Psoas muscle (tissue), 8 donors: Measurements from ENCODE around the gene TMTC2. TPM values are rescaled to one million over a fixed set of nuclear protein-coding genes. Genes with fewer than 3 reads are reported as not detected.

Experiments used
- ATAC-seq, 4 donors: fragments of 200-7000 bp; cut with Tn5 transposase; one replicate each; pipeline ENCODE4 v1.9.1; 2020; ENCODE audit warnings: moderate library complexity in 3 of 4, mild to moderate bottlenecking in 2 of 4
- DNase-seq, 2 donors: peaks; one replicate each; pipeline ENCODE4 v3.0.0-alpha.2; 2020
- H3K27ac ChIP-seq: fragments of 200-600 bp; one replicate; pipeline ENCODE4 v1.8.0; 2022
- H3K27me3 ChIP-seq, 3 donors: fragments of 200-600 bp in 1 of 3; one replicate each; pipeline versions ENCODE4 v1.6.1 to v1.8.0; 2013 to 2022; ENCODE audit warnings: low read length in 2 of 3, mild to moderate bottlenecking in 2 of 3, moderate library complexity in 1 of 3; ENCODE audit not compliant: insufficient read depth in 3 of 3
- H3K36me3 ChIP-seq, 2 donors: fragments of 200-600 bp in 1 of 2; one replicate each; pipeline versions ENCODE4 v1.6.1 to v1.8.0; 2013 to 2022; ENCODE audit warnings: low read depth in 1 of 2, mild to moderate bottlenecking in 1 of 2, moderate library complexity in 1 of 2; ENCODE audit not compliant: insufficient read depth in 1 of 2
- H3K4me1 ChIP-seq: fragments of 200-600 bp; one replicate; pipeline ENCODE4 v1.8.0; 2022
- H3K4me3 ChIP-seq: fragments of 200-600 bp; one replicate; pipeline ENCODE4 v1.8.0; 2022; ENCODE audit warnings: mild to moderate bottlenecking
- H3K9me3 ChIP-seq: fragments of 200-600 bp; one replicate; pipeline ENCODE4 v1.8.0; 2022
- WGBS, 3 donors: extraction: QIAGEN DNeasy Blood & Tissue Kit; methylation state at CpG; one replicate each; pipeline versions ENCODE4 v1.1.6 to v1.1.7; 2013; 5-methylcytosine and 5-hydroxymethylcytosine counted together
- intact Hi-C, 2 donors: fragments of 100-400 bp; cut with DNase I; formaldehyde crosslinking; loops; one replicate each; pipeline versions ENCODE4 v1.11.0 to v1.14.2; 2022
- polyA plus RNA-seq, 3 donors: library from polyadenylated mRNA; stranded (reverse); fragments of 200-250 nt; gene quantifications; one replicate each; pipeline ENCODE4 v1.2.3, GENCODE V29; 2013
- total RNA-seq, 4 donors: library from RNA; stranded (reverse); fragmentation: NEBNext Ultra II Directional in 2 of 4; extraction: Animal tissue kit (Norgen Biotek cat#: 25700) in 2 of 4; gene quantifications; one replicate each; pipeline versions ENCODE4 v1.2.1 to v1.2.4, GENCODE V29; 2021 to 2023
- TF ChIP-seq, protein P1 (sequence below): fragments of 200-600 bp; IDR thresholded peaks from one replicate; pipeline ENCODE4 v1.8.0; 2022; ENCODE audit warnings: antibody characterized with exemption
- donor health status: healthy with polysubstance abuse.
- donor health status: DM: no; HTN: no; CAD: no; lungs with moderate emphysema.
- donor health status: Bipolar disorder and iron deficiency.
- donor health status: healthy.
- donor health status: DM: yes; HTN: yes; CAD: no.
- donor health status: DM: no; HTN: no; CAD: no.
- donor health status: DM: no; HTN: no; CAD: no.
- donor health status: DM: yes; HTN: yes; CAD: no.

Gene TMTC2
- total and polyA plus RNA-seq, 7 donors, result 0.85 to 2.7 (median 1.8) TPM

DNA sequence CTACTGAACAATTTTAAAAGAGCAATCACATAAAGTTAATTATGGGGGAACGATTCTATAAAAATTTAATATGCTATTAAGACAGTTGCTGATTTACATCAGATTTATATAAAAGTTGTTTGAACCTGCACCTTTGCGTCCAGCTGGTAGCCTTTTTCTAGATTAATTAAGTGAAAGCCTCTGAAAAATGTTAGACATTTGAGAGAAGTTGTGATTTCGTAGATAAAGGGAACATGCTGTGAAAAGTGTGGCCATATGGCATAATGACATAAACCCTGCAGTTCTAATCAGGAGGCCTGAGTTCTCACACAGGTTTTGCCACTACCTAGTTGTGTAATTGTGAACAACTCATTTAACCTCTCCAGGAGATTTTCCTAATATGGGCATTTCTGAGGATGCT, 187.2 kb downstream of the TMTC2 start:
- no peaks in the 10 kb centered on the region for H3K4me1 ChIP-seq
- no peak for ATAC-seq
- no peak for DNase-seq
- no peaks in the 10 kb centered on the region for H3K36me3 ChIP-seq
- no peak overlapping the region for H3K27ac ChIP-seq
- intact Hi-C loops, result no loop called here
- TF ChIP-seq, protein P1, sequence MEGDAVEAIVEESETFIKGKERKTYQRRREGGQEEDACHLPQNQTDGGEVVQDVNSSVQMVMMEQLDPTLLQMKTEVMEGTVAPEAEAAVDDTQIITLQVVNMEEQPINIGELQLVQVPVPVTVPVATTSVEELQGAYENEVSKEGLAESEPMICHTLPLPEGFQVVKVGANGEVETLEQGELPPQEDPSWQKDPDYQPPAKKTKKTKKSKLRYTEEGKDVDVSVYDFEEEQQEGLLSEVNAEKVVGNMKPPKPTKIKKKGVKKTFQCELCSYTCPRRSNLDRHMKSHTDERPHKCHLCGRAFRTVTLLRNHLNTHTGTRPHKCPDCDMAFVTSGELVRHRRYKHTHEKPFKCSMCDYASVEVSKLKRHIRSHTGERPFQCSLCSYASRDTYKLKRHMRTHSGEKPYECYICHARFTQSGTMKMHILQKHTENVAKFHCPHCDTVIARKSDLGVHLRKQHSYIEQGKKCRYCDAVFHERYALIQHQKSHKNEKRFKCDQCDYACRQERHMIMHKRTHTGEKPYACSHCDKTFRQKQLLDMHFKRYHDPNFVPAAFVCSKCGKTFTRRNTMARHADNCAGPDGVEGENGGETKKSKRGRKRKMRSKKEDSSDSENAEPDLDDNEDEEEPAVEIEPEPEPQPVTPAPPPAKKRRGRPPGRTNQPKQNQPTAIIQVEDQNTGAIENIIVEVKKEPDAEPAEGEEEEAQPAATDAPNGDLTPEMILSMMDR, result no peak
- no peak overlapping the region for H3K4me3 ChIP-seq
- no peaks in the 10 kb centered on the region for H3K9me3 ChIP-seq
- no peaks in the 10 kb centered on the region for H3K27me3 ChIP-seq
- WGBS, 3 donors, result 83 to 91% (median 90%) methylated on average over 3 of the region's 3 CpGs

DNA sequence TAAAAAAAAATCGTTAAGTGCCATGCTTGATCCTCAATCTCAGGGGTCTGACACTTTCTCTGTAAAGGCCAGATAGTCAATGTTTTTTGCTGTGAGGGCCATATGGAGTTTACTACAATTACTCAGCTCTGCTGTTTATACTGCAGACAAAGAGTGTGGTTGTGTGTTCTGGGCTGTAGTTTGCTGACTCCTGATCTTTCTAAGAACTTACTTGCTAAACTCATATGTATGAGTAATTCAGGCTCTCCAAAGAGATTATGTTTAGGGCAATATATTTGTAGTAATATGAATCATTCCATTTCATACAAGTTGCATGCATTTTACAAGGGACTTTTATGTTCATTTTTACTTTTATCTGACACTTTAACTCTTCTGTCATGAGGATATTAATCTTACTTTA, 188.2 kb downstream of the TMTC2 start:
- H3K27ac ChIP-seq, result no peak overlapping the region
- WGBS, 3 donors, result 83 to 87% (median 85%) methylated on average over 1 of the region's 1 CpG
- intact Hi-C loops, result no loop called here

DNA sequence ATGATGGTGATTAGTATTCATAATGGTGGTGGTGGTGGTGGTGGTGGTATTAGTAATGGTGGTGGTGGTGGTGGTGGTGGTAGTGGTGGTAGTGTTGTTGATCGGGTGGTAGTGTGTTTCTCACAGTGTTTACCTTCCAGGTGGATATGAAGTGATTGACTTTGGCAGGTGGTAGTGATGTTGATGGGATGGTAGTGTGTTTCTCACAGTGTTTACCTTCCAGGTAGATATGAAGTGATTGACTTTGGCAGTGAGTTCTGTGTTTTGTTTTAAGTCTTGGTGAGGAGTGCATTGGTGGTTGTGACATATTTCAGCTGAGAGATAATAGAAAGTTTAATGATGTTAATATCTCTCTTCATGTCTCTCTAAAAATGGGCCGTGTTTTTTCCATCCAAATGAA, 189.4 kb downstream of the TMTC2 start:
- no peak for ATAC-seq
- intact Hi-C loops, result no loop called here
- Histone ChIP-seq H3K9me3 (no peaks in the 10 kb centered on the region), H3K27me3 (no peaks in the 10 kb centered on the region), H3K36me3 (no peaks in the 10 kb centered on the region), H3K4me1 (no peaks in the 10 kb centered on the region), H3K27ac (no peak overlapping the region), H3K4me3 (no peak overlapping the region)
- DNase-seq, result no peak
- TF ChIP-seq, protein P1, result no peak
- 94 to 99% (median 97%) methylated on average over 2 of the region's 2 CpGs for WGBS, 3 donors

More for the DNA sequence above, 188.2 kb downstream of the TMTC2 start:
- no peaks in the 10 kb centered on the region for H3K9me3 ChIP-seq
- no peak for ATAC-seq
- no peaks in the 10 kb centered on the region for H3K27me3 ChIP-seq
- H3K4me1 ChIP-seq, result no peaks in the 10 kb centered on the region
- TF ChIP-seq, protein P1, result no peak
- no peak for DNase-seq
- H3K4me3 ChIP-seq, result no peak overlapping the region
- H3K36me3 ChIP-seq, result no peaks in the 10 kb centered on the region

GRCh38 chr12:82877963-82878362, 191.3 kb downstream of the TMTC2 start:
- H3K9me3 ChIP-seq, result no peaks in the 10 kb centered on the region
- no peaks in the 10 kb centered on the region for H3K27me3 ChIP-seq
- 93 to 100% (median 94%) methylated on average over 1 of the region's 1 CpG for WGBS, 3 donors
- no peaks in the 10 kb centered on the region for H3K36me3 ChIP-seq
- intact Hi-C loops, result no loop called here
- H3K27ac ChIP-seq, result no peak overlapping the region
- DNase-seq (no peak), ATAC-seq (no peak)
- TF ChIP-seq, protein P1, result no peak
- no peak overlapping the region for H3K4me3 ChIP-seq
- no peaks in the 10 kb centered on the region for H3K4me1 ChIP-seq

DNA sequence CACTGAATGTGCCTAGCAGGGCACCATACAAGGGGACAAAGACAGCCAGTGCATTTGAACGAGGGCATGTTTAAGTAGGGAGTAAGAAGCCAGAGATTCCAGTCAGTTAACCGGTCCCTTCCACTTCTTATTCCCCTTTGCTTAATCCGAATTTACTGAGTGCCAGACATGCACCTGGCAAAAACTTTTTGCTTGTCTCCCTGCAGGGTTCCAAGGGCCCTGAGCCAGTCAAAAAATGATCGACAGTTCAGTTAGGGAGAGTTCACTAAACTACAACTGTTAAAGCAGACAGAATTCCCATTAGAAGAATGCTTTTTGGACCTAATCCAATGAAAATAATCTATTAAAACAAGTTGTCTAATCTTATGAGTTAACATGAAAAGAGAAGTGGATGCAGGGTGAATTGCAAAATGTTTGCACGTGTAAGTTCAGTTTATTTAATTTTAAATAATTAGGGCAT, 193.8 kb downstream of the TMTC2 start:
- no peaks in the 10 kb centered on the region for H3K4me1 ChIP-seq
- TF ChIP-seq, protein P1, result no peak
- ATAC-seq (no peak), DNase-seq (no peak)
- 7 to 13% (median 13%) methylated on average over 5 of the region's 5 CpGs for WGBS, 3 donors
- H3K27me3 ChIP-seq, result no peaks in the 10 kb centered on the region
- H3K4me3 ChIP-seq, result no peak overlapping the region
- intact Hi-C loops, result no loop called here
- H3K36me3 ChIP-seq, result no peaks in the 10 kb centered on the region
- no peaks in the 10 kb centered on the region for H3K9me3 ChIP-seq
- no peak overlapping the region for H3K27ac ChIP-seq
